ENCODE measurements around the gene CDH23. TPM values are rescaled to one million over a fixed set of nuclear protein-coding genes. Genes with fewer than 3 reads are reported as not detected.

The CDH23 gene
- polyA plus RNA-seq, 1 donor from 2014 or later: not detected

GRCh38 chr10:71819441-71819861 lies 422.7 kb downstream of the CDH23 start:
- peaks cover 4% of the 10 kb centered on the region for H3K36me3 Mint-ChIP-seq
- no peak overlapping the region for H3K4me3 Mint-ChIP-seq
- no peaks in the 10 kb centered on the region for H3K4me1 Mint-ChIP-seq
- H3K9me3 Mint-ChIP-seq: no peaks in the 10 kb centered on the region
- H3K27me3 Mint-ChIP-seq: no peaks in the 10 kb centered on the region
- no peak overlapping the region for H3K27ac Mint-ChIP-seq

DNA sequence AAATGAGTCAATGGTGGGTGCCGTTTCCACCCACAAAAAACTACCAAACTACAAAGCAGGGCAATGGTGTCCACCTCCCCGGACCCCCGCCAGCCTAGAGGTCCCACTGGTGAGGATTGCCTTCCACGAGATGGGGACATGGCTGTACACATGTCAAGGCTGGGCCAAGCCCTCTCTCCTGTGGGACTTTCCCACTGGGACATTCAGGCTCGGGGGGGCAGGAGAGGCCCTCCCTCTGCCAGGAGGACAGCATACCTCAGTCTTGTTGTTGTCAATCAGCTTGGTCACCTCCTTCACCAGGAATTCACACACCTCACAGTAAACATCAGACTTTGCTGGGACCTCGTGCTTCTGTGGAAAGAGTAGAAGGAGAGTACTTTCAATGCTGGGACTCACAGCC lies 423.3 kb downstream of the CDH23 start:
- Mint-ChIP-seq H3K4me1 (no peaks in the 10 kb centered on the region), H3K4me3 (no peak overlapping the region), H3K27me3 (no peaks in the 10 kb centered on the region), H3K27ac (no peak overlapping the region), H3K36me3 (peaks cover 4% of the 10 kb centered on the region), H3K9me3 (no peaks in the 10 kb centered on the region)

DNA sequence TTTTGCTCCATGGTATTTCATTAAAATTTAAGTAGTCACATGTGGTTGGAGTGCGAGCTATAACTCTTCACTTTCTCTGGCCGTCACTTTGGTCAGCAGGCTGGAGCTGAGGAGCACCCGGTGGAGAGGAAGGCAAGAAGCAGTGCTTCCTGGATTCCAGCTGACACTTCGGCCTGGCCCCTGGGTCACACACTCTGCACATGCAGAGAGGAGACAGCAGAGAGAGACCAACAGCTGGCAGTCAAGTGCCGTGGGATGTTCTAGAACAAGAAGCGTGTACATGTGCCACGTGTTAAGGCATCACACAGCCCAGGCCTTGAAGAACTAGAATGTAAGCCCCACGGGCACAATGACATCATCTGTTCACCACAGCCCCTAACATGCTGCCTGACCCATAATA lies 424.2 kb downstream of the CDH23 start:
- no peaks in the 10 kb centered on the region for H3K27me3 Mint-ChIP-seq
- H3K4me1 Mint-ChIP-seq: no peaks in the 10 kb centered on the region
- peak overlapping the region in 1 of 3 donors; percentile 71 for H3K27ac Mint-ChIP-seq
- H3K36me3 Mint-ChIP-seq: peaks cover 2% of the 10 kb centered on the region
- no peak overlapping the region for H3K4me3 Mint-ChIP-seq
- H3K9me3 Mint-ChIP-seq: no peaks in the 10 kb centered on the region

- H3K36me3 Mint-ChIP-seq: peaks cover 2% of the 10 kb centered on the region
- H3K4me1 Mint-ChIP-seq: no peaks in the 10 kb centered on the region
- H3K27ac Mint-ChIP-seq: peak overlapping the region in 1 of 3 donors; percentile 96
- H3K9me3 Mint-ChIP-seq: no peaks in the 10 kb centered on the region
- no peak overlapping the region for H3K4me3 Mint-ChIP-seq
- H3K27me3 Mint-ChIP-seq: no peaks in the 10 kb centered on the region
Measured at GRCh38 chr10:71821909-71822763, 425.4 kb downstream of the CDH23 start.

GRCh38 chr10:71823356-71823755 lies 426.6 kb downstream of the CDH23 start:
- Mint-ChIP-seq H3K4me3 (no peak overlapping the region), H3K36me3 (no peaks in the 10 kb centered on the region), H3K27me3 (no peaks in the 10 kb centered on the region), H3K4me1 (no peaks in the 10 kb centered on the region), H3K9me3 (no peaks in the 10 kb centered on the region), H3K27ac (no peak overlapping the region)

DNA sequence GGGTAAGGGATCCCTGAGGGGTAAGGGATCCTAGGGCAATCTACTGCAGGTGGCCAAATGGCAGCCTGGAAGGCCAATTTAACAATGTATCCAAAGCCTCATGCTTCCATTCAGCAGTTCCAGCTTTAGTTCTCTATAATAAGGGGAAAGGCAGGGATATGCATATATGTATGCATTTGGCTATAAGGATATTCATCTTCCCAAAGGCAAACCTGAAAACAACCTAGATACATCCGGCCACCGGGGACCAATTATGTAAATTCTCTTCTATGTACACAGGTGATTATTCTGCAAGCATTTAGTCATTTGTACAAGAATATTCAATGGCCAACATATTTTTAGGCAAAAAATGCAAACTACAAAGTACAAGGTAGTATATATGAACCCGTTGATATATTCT lies 427.6 kb downstream of the CDH23 start:
- no peaks in the 10 kb centered on the region for H3K9me3 Mint-ChIP-seq
- no peaks in the 10 kb centered on the region for H3K27me3 Mint-ChIP-seq
- H3K4me1 Mint-ChIP-seq: peaks cover 0 to 1% (median 0%) of the 10 kb centered on the region in 3 donors
- H3K4me3 Mint-ChIP-seq: no peak overlapping the region
- H3K36me3 Mint-ChIP-seq: peaks cover 2% of the 10 kb centered on the region
- H3K27ac Mint-ChIP-seq: no peak overlapping the region

GRCh38 chr10:71825217-71825616 lies 428.5 kb downstream of the CDH23 start:
- peaks cover 2% of the 10 kb centered on the region for H3K36me3 Mint-ChIP-seq
- no peak overlapping the region for H3K4me3 Mint-ChIP-seq
- no peaks in the 10 kb centered on the region for H3K27me3 Mint-ChIP-seq
- peak overlapping the region in 1 of 3 donors; percentile 57 for H3K27ac Mint-ChIP-seq
- peaks cover 0 to 2% (median 0%) of the 10 kb centered on the region in 3 donors for H3K4me1 Mint-ChIP-seq
- no peaks in the 10 kb centered on the region for H3K9me3 Mint-ChIP-seq

GRCh38 chr10:71827852-71828251 lies 431.1 kb downstream of the CDH23 start:
- Mint-ChIP-seq H3K9me3 (no peaks in the 10 kb centered on the region), H3K4me3 (no peak overlapping the region), H3K4me1 (peaks cover 1 to 3% (median 2%) of the 10 kb centered on the region in 3 donors), H3K27me3 (no peaks in the 10 kb centered on the region), H3K27ac (peak overlapping the region in 1 of 3 donors; percentile 53), H3K36me3 (peaks cover 2% of the 10 kb centered on the region)

DNA sequence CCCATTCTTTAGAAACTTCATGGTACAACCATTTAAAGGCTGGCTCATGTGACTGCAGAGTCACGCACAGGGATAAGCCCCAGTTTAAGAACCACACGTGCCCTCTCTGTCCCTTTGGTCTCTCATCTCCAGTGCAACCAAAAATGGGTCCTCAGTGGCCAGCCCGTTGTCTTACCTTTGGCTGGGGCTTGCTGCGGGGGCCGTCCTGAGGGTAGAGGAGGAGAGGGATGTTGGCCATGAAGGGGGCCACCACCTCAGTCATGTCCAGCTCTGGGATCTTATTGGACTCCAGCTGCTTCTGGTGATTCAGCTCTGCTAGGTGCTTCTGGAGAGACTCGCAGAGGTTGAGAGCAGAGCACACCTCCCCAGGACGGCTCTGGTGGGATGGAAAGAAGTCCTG lies 432.0 kb downstream of the CDH23 start:
- no peaks in the 10 kb centered on the region for H3K9me3 Mint-ChIP-seq
- peaks cover 6% of the 10 kb centered on the region for H3K36me3 Mint-ChIP-seq
- no peaks in the 10 kb centered on the region for H3K27me3 Mint-ChIP-seq
- H3K27ac Mint-ChIP-seq: no peak overlapping the region
- no peak overlapping the region for H3K4me3 Mint-ChIP-seq
- peaks cover 5 to 11% (median 9%) of the 10 kb centered on the region in 3 donors for H3K4me1 Mint-ChIP-seq

DNA sequence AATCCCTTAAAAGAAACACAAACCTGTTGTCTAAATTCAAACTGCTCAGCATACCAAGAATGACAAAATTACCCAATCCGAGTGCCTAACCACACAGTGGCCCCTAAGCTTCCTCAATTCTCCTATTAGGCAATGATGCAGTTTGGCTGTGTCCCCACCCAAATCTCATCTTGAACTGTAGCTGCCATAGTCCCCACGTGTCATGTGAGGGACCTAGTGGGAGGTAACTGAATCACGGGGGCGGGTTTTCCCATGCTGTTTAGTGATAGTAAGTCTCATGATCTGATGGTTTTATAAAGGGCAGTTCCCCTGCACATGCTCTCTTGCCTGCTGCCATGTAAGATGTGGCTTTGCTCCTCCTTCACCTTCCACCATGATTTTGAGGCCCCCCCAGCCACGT lies 432.5 kb downstream of the CDH23 start:
- no peaks in the 10 kb centered on the region for H3K9me3 Mint-ChIP-seq
- H3K27ac Mint-ChIP-seq: no peak overlapping the region
- no peak overlapping the region for H3K4me3 Mint-ChIP-seq
- no peaks in the 10 kb centered on the region for H3K27me3 Mint-ChIP-seq
- H3K4me1 Mint-ChIP-seq: peaks cover 5 to 15% (median 10%) of the 10 kb centered on the region in 3 donors
- peaks cover 6% of the 10 kb centered on the region for H3K36me3 Mint-ChIP-seq

- Mint-ChIP-seq H3K36me3 (peaks cover 6% of the 10 kb centered on the region), H3K4me1 (peaks cover 5 to 19% (median 13%) of the 10 kb centered on the region in 3 donors), H3K27me3 (no peaks in the 10 kb centered on the region), H3K27ac (no peak overlapping the region), H3K4me3 (peak overlapping the region in 1 of 4 donors; percentile 9), H3K9me3 (no peaks in the 10 kb centered on the region)
Measured at GRCh38 chr10:71829896-71830295, 433.2 kb downstream of the CDH23 start.

- Mint-ChIP-seq H3K27ac (peak overlapping the region in 1 of 3 donors; percentile 11), H3K36me3 (peaks cover 6% of the 10 kb centered on the region), H3K9me3 (no peaks in the 10 kb centered on the region), H3K27me3 (no peaks in the 10 kb centered on the region), H3K4me1 (peaks cover 7 to 22% (median 13%) of the 10 kb centered on the region in 3 donors), H3K4me3 (no peak overlapping the region)
Measured at GRCh38 chr10:71830726-71831125, 434.0 kb downstream of the CDH23 start.

- Mint-ChIP-seq H3K9me3 (no peaks in the 10 kb centered on the region), H3K27ac (peak overlapping the region in 1 of 3 donors; percentile 74), H3K27me3 (no peaks in the 10 kb centered on the region), H3K4me3 (peak overlapping the region in 1 of 4 donors; percentile 60), H3K36me3 (peaks cover 8% of the 10 kb centered on the region), H3K4me1 (peaks cover 17 to 34% (median 22%) of the 10 kb centered on the region in 3 donors)
Measured at GRCh38 chr10:71831646-71832552, 435.2 kb downstream of the CDH23 start.

DNA sequence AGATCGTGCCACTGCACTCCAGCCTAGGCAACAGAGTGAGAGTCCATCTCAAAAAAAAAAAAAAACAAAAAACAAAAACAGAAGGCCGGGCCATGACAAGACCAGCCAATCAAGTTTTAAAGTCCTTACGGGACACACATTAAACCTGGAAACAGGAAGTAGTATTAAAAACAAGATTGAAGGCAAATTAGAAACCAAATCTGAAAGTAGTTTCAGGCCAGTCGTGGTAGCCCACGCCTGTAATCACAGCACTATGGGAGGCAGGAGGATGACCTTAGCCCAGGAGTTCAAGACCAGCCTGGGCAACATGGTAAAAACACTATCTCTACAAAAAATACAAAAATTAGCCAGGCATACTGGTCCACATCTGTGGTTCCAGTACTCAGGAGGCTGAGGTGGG lies 436.2 kb downstream of the CDH23 start:
- H3K4me3 Mint-ChIP-seq: peak overlapping the region in 3 of 4 donors; percentile 50 to 91 (median 88)
- peak overlapping the region; percentile 16 to 74 (median 25) for H3K27ac Mint-ChIP-seq
- peaks cover 8% of the 10 kb centered on the region for H3K36me3 Mint-ChIP-seq
- no peaks in the 10 kb centered on the region for H3K9me3 Mint-ChIP-seq
- H3K27me3 Mint-ChIP-seq: no peaks in the 10 kb centered on the region
- peaks cover 25 to 45% (median 31%) of the 10 kb centered on the region in 3 donors for H3K4me1 Mint-ChIP-seq
